ENCODE data around the gene TPSAB1. TPM values are rescaled to one million over a fixed set of nuclear protein-coding genes. Genes with fewer than 3 reads are reported as not detected.
"Not testable (repeated sequence)": the region's sequence is repeated elsewhere in the genome, so short reads cannot be mapped to it uniquely, and the experiment has no call there.

Gene TPSAB1
- total RNA-seq, 1 donor from 2014 or later: not detected

GRCh38 chr16:1230084-1230470, 10.4 kb upstream of the TPSAB1 start, which contains the start of gene TPSB2:
TSS of gene TPSB2 (minus strand) at chr16:1230184. CDS start at chr16:1229951, 233 bp downstream.
- not testable (repeated sequence) for H3K9me3 Mint-ChIP-seq (ENCODE audit: low read depth); DNase-seq (ENCODE audit: low spot score); H3K4me1 Mint-ChIP-seq (ENCODE audit: low read depth); H3K4me3 Mint-ChIP-seq (ENCODE audit: unreplicated experiment); H3K27me3 Mint-ChIP-seq (ENCODE audit: low read depth); H3K27ac Mint-ChIP-seq (ENCODE audit: unreplicated experiment); H3K36me3 Mint-ChIP-seq (ENCODE audit: low read depth)

DNA sequence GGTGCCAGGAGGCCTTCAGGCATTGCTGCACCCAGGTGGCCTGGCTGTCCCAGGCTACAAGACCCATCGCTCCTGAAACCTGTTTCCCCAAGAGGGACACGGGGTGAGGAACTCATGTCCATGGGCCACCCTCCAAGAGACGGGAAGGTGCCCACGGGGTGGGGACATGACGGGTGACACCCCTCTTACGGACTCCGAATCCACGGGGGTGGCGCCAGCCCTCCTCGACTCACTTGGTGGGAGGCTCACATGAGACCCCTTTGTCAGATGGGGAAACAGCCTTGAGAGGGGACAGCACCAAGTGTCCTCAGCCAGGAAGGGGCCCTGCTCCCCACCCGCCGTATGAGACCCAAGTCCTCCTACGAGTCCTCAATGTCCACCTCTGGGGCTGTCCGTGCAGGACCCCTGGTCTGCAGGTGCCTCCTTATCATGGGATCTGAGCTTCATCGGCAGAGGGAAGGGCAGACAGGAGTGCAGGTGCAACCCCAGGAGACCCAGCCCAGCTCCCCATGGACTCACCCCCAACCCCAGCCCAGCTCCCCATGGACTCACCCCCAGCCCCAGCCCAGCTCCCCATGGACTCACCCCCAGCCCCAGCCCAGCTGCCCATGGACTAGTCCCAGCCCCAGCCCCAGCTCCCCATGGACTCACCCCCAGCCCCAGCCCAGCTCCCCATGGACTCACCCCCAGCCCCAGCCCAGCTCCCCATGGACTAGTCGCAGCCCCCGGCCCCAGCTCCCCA, 9.9 kb upstream of the TPSAB1 start:
- not testable (repeated sequence) for H3K4me3 Mint-ChIP-seq (ENCODE audit: unreplicated experiment); H3K9me3 Mint-ChIP-seq (ENCODE audit: low read depth); H3K4me1 Mint-ChIP-seq (ENCODE audit: low read depth); H3K36me3 Mint-ChIP-seq (ENCODE audit: low read depth); H3K27ac Mint-ChIP-seq (ENCODE audit: unreplicated experiment); H3K27me3 Mint-ChIP-seq (ENCODE audit: low read depth)
- peak; percentile 47 for DNase-seq (ENCODE audit: low spot score)

GRCh38 chr16:1231301-1231700, 9.2 kb upstream of the TPSAB1 start:
- H3K4me1 Mint-ChIP-seq (ENCODE audit: low read depth); H3K9me3 Mint-ChIP-seq (ENCODE audit: low read depth); H3K27me3 Mint-ChIP-seq (ENCODE audit: low read depth); H3K4me3 Mint-ChIP-seq (ENCODE audit: unreplicated experiment); H3K27ac Mint-ChIP-seq (ENCODE audit: unreplicated experiment); H3K36me3 Mint-ChIP-seq (ENCODE audit: low read depth): not testable (repeated sequence)
- peak; percentile 77 for DNase-seq (ENCODE audit: low spot score)

DNA sequence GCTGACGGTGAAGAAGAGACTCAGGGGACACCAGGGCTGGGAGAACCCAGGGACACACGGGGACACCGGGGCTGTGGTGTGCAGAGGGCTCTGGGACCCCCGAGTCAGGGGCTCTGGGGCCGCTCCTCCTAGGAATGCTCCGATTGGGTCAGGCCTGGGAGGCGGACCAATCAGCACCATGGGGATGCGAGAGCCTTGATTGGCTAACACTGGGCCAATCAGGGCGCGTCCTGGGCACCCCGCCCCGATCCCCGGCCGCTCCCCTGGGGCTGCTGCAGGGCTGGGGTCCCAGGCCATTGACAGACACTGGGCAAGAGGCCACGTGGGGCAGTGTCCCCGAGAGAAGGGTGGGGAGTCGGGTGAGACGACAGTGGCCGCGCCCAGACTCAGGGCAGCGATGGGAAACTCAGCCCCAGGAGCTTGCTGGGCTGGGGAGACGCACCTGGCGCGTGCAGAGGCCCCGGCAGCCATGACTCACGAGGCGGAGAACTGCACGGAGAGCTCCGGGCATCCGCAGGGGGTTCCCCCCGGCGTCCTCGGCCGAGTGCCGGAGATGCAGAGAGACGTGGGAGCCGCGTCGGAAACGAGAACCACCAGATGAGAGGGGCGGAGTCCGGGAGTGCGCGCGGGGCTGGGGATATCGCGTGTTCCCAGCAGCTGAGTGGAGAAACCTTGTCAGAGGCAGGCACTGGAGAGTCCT, 8.3 kb upstream of the TPSAB1 start:
- not testable (repeated sequence) for H3K27me3 Mint-ChIP-seq (ENCODE audit: low read depth); DNase-seq (ENCODE audit: low spot score); H3K4me3 Mint-ChIP-seq (ENCODE audit: unreplicated experiment); H3K27ac Mint-ChIP-seq (ENCODE audit: unreplicated experiment); H3K4me1 Mint-ChIP-seq (ENCODE audit: low read depth); H3K9me3 Mint-ChIP-seq (ENCODE audit: low read depth); H3K36me3 Mint-ChIP-seq (ENCODE audit: low read depth)

DNA sequence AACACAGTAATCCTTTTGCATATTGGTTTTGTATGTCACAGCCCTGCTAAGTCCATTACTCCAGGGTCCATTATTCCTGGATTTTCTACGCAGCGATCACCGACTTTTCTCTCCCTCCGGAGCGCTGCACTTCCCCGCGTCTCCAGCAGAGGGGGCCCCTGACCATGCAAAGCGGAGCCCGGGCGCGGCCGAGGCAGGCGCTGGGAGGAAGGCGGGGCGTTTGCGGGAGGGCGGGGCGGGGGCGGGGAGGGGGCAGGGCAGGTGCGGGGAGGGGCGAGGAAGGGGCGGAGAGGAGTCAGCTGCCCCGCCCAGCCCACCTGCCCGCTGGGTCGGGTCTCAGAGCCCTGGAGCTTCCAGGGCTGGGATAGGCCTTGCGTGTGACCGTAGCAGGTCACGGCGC, 3.8 kb upstream of the TPSAB1 start:
- not testable (repeated sequence) for H3K4me1 Mint-ChIP-seq (ENCODE audit: low read depth); H3K36me3 Mint-ChIP-seq (ENCODE audit: low read depth); DNase-seq (ENCODE audit: low spot score); H3K27ac Mint-ChIP-seq (ENCODE audit: unreplicated experiment); H3K4me3 Mint-ChIP-seq (ENCODE audit: unreplicated experiment); H3K9me3 Mint-ChIP-seq (ENCODE audit: low read depth); H3K27me3 Mint-ChIP-seq (ENCODE audit: low read depth)

DNA sequence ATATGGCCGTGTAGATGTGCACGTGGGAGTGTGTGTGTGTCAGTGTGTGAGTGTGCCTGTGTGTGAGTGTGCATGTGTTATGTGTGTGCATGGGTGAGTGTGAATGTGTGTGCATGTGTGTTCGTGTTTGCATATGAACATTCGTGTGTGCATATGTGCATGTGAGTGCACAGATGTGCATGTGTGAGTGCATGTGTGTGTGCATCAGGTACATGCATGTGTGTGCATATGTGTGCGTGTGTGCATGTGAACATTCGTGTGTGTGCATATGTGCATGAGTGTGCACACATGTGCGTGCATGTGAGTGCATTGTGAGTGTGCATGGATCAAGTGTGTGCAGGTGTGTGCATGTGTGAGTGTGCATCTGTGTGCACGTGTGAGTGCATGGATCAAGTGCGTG, 2.5 kb upstream of the TPSAB1 start:
- Mint-ChIP-seq H3K9me3 (ENCODE audit: low read depth) (no peaks in the 10 kb centered on the region), H3K36me3 (ENCODE audit: low read depth) (no peaks in the 10 kb centered on the region), H3K27ac (ENCODE audit: unreplicated experiment) (no peak overlapping the region), H3K4me1 (ENCODE audit: low read depth) (no peaks in the 10 kb centered on the region), H3K4me3 (ENCODE audit: unreplicated experiment) (no peak overlapping the region), H3K27me3 (ENCODE audit: low read depth) (peaks cover 9% of the 10 kb centered on the region)
- DNase-seq (ENCODE audit: low spot score): no peak
- TF ChIP-seq, protein P1, sequence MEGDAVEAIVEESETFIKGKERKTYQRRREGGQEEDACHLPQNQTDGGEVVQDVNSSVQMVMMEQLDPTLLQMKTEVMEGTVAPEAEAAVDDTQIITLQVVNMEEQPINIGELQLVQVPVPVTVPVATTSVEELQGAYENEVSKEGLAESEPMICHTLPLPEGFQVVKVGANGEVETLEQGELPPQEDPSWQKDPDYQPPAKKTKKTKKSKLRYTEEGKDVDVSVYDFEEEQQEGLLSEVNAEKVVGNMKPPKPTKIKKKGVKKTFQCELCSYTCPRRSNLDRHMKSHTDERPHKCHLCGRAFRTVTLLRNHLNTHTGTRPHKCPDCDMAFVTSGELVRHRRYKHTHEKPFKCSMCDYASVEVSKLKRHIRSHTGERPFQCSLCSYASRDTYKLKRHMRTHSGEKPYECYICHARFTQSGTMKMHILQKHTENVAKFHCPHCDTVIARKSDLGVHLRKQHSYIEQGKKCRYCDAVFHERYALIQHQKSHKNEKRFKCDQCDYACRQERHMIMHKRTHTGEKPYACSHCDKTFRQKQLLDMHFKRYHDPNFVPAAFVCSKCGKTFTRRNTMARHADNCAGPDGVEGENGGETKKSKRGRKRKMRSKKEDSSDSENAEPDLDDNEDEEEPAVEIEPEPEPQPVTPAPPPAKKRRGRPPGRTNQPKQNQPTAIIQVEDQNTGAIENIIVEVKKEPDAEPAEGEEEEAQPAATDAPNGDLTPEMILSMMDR (IDR thresholded peaks at IDR 0.05): no peak

- H3K27me3 Mint-ChIP-seq (ENCODE audit: low read depth); H3K9me3 Mint-ChIP-seq (ENCODE audit: low read depth); H3K4me1 Mint-ChIP-seq (ENCODE audit: low read depth); H3K4me3 Mint-ChIP-seq (ENCODE audit: unreplicated experiment); H3K27ac Mint-ChIP-seq (ENCODE audit: unreplicated experiment); H3K36me3 Mint-ChIP-seq (ENCODE audit: low read depth): not testable (repeated sequence)
- peak; percentile 33 for DNase-seq (ENCODE audit: low spot score)
These were observed 1.6 kb upstream of the TPSAB1 start for GRCh38 chr16:1238909-1239308.

DNA sequence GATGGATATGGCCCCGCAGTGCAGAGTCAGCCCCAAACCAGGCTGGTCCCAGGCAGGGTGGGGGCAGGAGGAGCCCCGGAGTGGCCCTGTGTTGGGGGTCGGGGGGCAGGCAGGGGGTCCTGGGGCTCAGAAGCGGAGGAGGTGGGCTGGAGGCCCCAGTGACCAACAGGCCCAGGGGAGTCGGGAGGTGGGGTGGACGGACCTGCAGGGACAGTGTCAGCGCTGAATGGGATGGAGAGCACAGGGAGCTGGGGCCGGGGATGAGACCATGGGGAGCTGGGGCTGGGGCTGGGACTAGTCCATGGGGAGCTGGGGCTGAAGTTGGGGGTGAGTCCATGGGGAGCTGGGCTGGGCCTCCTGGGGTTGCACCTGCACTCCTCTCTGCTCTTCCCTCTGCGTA, 930 bp upstream of the TPSAB1 start:
- not testable (repeated sequence) for H3K4me1 Mint-ChIP-seq (ENCODE audit: low read depth); H3K36me3 Mint-ChIP-seq (ENCODE audit: low read depth); H3K4me3 Mint-ChIP-seq (ENCODE audit: unreplicated experiment); H3K9me3 Mint-ChIP-seq (ENCODE audit: low read depth); H3K27ac Mint-ChIP-seq (ENCODE audit: unreplicated experiment); H3K27me3 Mint-ChIP-seq (ENCODE audit: low read depth)
- DNase-seq (ENCODE audit: low spot score): peak; percentile 83

- H3K4me3 Mint-ChIP-seq (ENCODE audit: unreplicated experiment); H3K9me3 Mint-ChIP-seq (ENCODE audit: low read depth); H3K4me1 Mint-ChIP-seq (ENCODE audit: low read depth); H3K36me3 Mint-ChIP-seq (ENCODE audit: low read depth); H3K27ac Mint-ChIP-seq (ENCODE audit: unreplicated experiment): not testable (repeated sequence)
- peak; percentile 68 for DNase-seq (ENCODE audit: low spot score)
- H3K27me3 Mint-ChIP-seq (ENCODE audit: low read depth): peaks cover 13% of the 10 kb centered on the region
These were observed 576 bp downstream of the TPSAB1 start for GRCh38 chr16:1241081-1241480.

- peaks cover 21% of the 10 kb centered on the region for H3K27me3 Mint-ChIP-seq (ENCODE audit: low read depth)
- not testable (repeated sequence) for H3K9me3 Mint-ChIP-seq (ENCODE audit: low read depth); H3K4me3 Mint-ChIP-seq (ENCODE audit: unreplicated experiment); H3K36me3 Mint-ChIP-seq (ENCODE audit: low read depth); H3K4me1 Mint-ChIP-seq (ENCODE audit: low read depth); H3K27ac Mint-ChIP-seq (ENCODE audit: unreplicated experiment)
- DNase-seq (ENCODE audit: low spot score): peak; percentile 60
These were observed 2.9 kb downstream of the TPSAB1 start for GRCh38 chr16:1243363-1243762.

GRCh38 chr16:1243907-1244850, 3.7 kb downstream of the TPSAB1 start:
- not testable (repeated sequence) for H3K9me3 Mint-ChIP-seq (ENCODE audit: low read depth); H3K36me3 Mint-ChIP-seq (ENCODE audit: low read depth); H3K4me1 Mint-ChIP-seq (ENCODE audit: low read depth); H3K27ac Mint-ChIP-seq (ENCODE audit: unreplicated experiment); H3K4me3 Mint-ChIP-seq (ENCODE audit: unreplicated experiment)
- H3K27me3 Mint-ChIP-seq (ENCODE audit: low read depth): peaks cover 18% of the 10 kb centered on the region
- peak; percentile 64 for DNase-seq (ENCODE audit: low spot score)

All from chondrocyte (in vitro differentiated cells).